ENCODE results near the gene PLAAT5. TPM values are rescaled to one million over a fixed set of nuclear protein-coding genes. Genes with fewer than 3 reads are reported as not detected.

The PLAAT5 gene
- total and polyA plus RNA-seq, 2 of the 8 experiments (the other 6 are each of a cell fraction or from before 2014, with no cell fraction given) = 16.0 to 18.7 TPM

DNA sequence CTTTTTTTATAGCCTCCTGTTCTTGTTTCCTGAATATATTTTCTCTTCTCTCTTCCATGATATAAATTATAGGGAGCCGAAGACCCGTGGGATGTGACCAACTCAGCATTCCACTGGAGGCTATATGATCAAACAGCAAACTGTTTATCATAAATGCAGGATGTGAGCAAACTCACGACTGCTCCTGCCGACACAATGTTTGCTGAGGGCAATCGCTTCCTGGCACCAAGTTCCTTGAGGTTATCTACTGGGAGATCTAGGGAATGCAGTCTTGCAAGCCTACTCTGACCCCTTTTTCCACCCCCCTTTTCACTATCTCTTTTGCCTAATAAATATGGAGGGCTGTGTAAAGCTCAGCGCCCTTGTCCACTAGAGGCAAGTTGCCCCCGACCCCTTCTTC, 32.2 kb upstream of the PLAAT5 start:
- no peak overlapping the region for H2BK12ac ChIP-seq (ENCODE audit: low read depth, low read length)
- no peak overlapping the region for H2BK5ac ChIP-seq (ENCODE audit: low read depth, low read length)
- ChIA-PET POLR2A (ENCODE audit: partially characterized antibody) (interaction anchor here (1.1 kb wide), 1 partner anchor 11 kb away, joined by 4 read pairs; no protein-coding TSS in a partner anchor), CTCF (ENCODE audit: partially characterized antibody) (interaction anchor here (0.8 to 3.1 kb wide), 3 partner anchors 12 to 44 kb away, joined by 3 to 11 read pairs (median 6); no protein-coding TSS in a partner anchor)
- H3K4me3 ChIP-seq (ENCODE audit: extremely low read depth in 1 of 4, insufficient read depth in 2 of 4, low read depth in 3 of 4, low read length in 4 of 4) = no peak overlapping the region
- no peak overlapping the region for H2BK120ac ChIP-seq (replicated peaks; ENCODE audit: low read depth, low read length)
- no peak overlapping the region for H3K4me2 ChIP-seq (ENCODE audit: insufficient read depth in 1 of 2, low read depth in 2 of 2, low read length in 2 of 2)
- H3K79me1 ChIP-seq (ENCODE audit: low read depth, low read length) = no peaks in the 10 kb centered on the region
- no peak overlapping the region for H3K9ac ChIP-seq (replicated peaks in 1 of 4; ENCODE audit: extremely low read depth in 1 of 4, low read depth in 3 of 4, low read length in 3 of 4)
- H3K4ac ChIP-seq (replicated peaks; ENCODE audit: insufficient read length, low read depth, low read length) = no peak overlapping the region
- H3K27me3 ChIP-seq (replicated peaks in 1 of 4; ENCODE audit: control insufficient read depth in 3 of 4, extremely low read depth in 1 of 4, insufficient read depth in 3 of 4, low read length in 3 of 4) = no peaks in the 10 kb centered on the region
- no peak for DNase-seq (ENCODE audit: low read depth in 1 of 2, low spot score in 2 of 2)
- H2BK20ac ChIP-seq (ENCODE audit: low read length) = no peak overlapping the region
- no peak overlapping the region for H2AK5ac ChIP-seq (ENCODE audit: low read depth, low read length)
- peaks cover 0 to 7% (median 3%) of the 10 kb centered on the region in 4 experiments; a peak in 2 of 7 replicates for H3K4me1 ChIP-seq (replicated peaks in 1 of 4; ENCODE audit: control insufficient read depth in 3 of 4, insufficient read depth in 4 of 4, low read length in 3 of 4)
- no peaks in the 10 kb centered on the region for H3K79me2 ChIP-seq (ENCODE audit: control insufficient read depth in 1 of 2, insufficient read depth in 2 of 2, low read length in 2 of 2)
- no peaks in the 10 kb centered on the region; the same call in 1 of the 2 replicates for H3K23me2 ChIP-seq (ENCODE audit: low read depth, low read length)
- no peak for FAIRE-seq
- no peak overlapping the region for H4K91ac ChIP-seq (replicated peaks; ENCODE audit: insufficient read length, low read length)
- H4K20me1 ChIP-seq (replicated peaks in 1 of 2; ENCODE audit: control insufficient read depth in 1 of 2, insufficient read depth in 2 of 2, low read length in 2 of 2) = no peaks in the 10 kb centered on the region
- H2AFZ ChIP-seq (ENCODE audit: low read length) = no peak overlapping the region
- H3K27ac ChIP-seq (ENCODE audit: low read depth, low read length) = no peak overlapping the region
- 95% methylated on average over 6 of the region's 7 CpGs; no CpG with 5 or more reads in 1 of the 2 experiments for WGBS, 2 experiments (ENCODE audit: extremely low coverage in 1 of 2, insufficient coverage in 1 of 2, insufficient read length in 1 of 2, insufficient replicate concordance in 2 of 2, low coverage in 1 of 2, low lambda C conversion rate in 2 of 2, missing lambda C conversion rate in 1 of 2)
- H3K18ac ChIP-seq (ENCODE audit: extremely low read depth, low read length) = no peak overlapping the region
- no peak overlapping the region for H3K14ac ChIP-seq (ENCODE audit: insufficient read length)
- no peak overlapping the region for H3K56ac ChIP-seq (replicated peaks; ENCODE audit: insufficient read length, low read depth, low read length)
- peaks cover 0 to 6% (median 0%) of the 10 kb centered on the region in 4 experiments; a peak in 2 of 8 replicates for H3K36me3 ChIP-seq (ENCODE audit: control insufficient read depth in 2 of 4, insufficient read depth in 4 of 4, low read length in 3 of 4)
- no peak overlapping the region for H3K23ac ChIP-seq (ENCODE audit: insufficient read length)
- TF ChIP-seq PHF8 (conservative IDR thresholded peaks at IDR 0.05; ENCODE audit: low read depth, low read length) = no peak
- no peak for TF ChIP-seq SRF (IDR thresholded peaks at IDR 0.05; ENCODE audit: low read depth, low read length)
- TF ChIP-seq EP300 (IDR thresholded peaks at IDR 0.05; ENCODE audit: borderline replicate concordance in 1 of 2, low read depth in 2 of 2, low read length in 2 of 2) = no peak
- no peak for TF ChIP-seq SP1 (IDR thresholded peaks at IDR 0.05; ENCODE audit: low read depth, low read length)
- TF ChIP-seq HDAC2 (IDR thresholded peaks at IDR 0.05; ENCODE audit: borderline replicate concordance in 1 of 2, low read depth in 2 of 2, low read length in 2 of 2) = no peak
- TF ChIP-seq BRCA1 (IDR thresholded peaks at IDR 0.05; ENCODE audit: low read depth, low read length) = no peak
- no peak for TF ChIP-seq FOSL1 (IDR thresholded peaks at IDR 0.05; ENCODE audit: insufficient read depth, low read depth, low read length)
- no peak for TF ChIP-seq CREB1 (IDR thresholded peaks at IDR 0.05)
- H3K9me3 ChIP-seq (ENCODE audit: insufficient read depth in 2 of 2, low read depth in 1 of 2, low read length in 1 of 2) = peaks cover 7 to 9% of the 10 kb centered on the region in 2 experiments
- H2BK15ac ChIP-seq (ENCODE audit: low read length) = no peak overlapping the region
- H4K8ac ChIP-seq (ENCODE audit: extremely low read depth, insufficient read depth, low read length) = no peak overlapping the region
- H4K5ac ChIP-seq (ENCODE audit: insufficient read length, low read depth, low read length) = no peak overlapping the region
